Uterus (tissue), 2 donors: Measurements from ENCODE around the gene KLB.

ENCODE experiments used
- CTCF ChIP-seq, 4 experiments: fragments of 200-600 bp in 2 of 4; fragments of 450-650 bp in 2 of 4; sonication (generic) in 2 of 4; IDR thresholded peaks; one replicate each; pipeline ENCODE4 v1.5.1; 2016 to 2019; ENCODE audit warnings: antibody characterized with exemption in 4 of 4, mild to moderate bottlenecking in 2 of 4, moderate library complexity in 1 of 4
- POLR2A ChIP-seq, 2 donors: fragments of 450-650 bp; IDR thresholded peaks; one replicate each; pipeline ENCODE4 v1.6.1; 2016; ENCODE audit warnings: antibody characterized with exemption in 2 of 2, mild to moderate bottlenecking in 1 of 2, moderate library complexity in 1 of 2

GRCh38 chr4:39363773-39364393 is 42.8 kb upstream of the KLB start:
- TF ChIP-seq CTCF (IDR thresholded peaks at IDR 0.05): no peak
- no peak for TF ChIP-seq POLR2A (IDR thresholded peaks at IDR 0.05)
